NK-92 (cell line): ENCODE results near the gene ZNF275.
"Not testable (repeated sequence)": the region's sequence is repeated elsewhere in the genome, so short reads cannot be mapped to it uniquely, and the experiment has no call there.

Experiments used
- DNase-seq: peaks from one replicate; lab custom pipeline; 2025; ENCODE audit not compliant: unreplicated experiment; lab: John Stamatoyannopoulos, UW

The ZNF275 gene

GRCh38 chrX:153333821-153334653 is at the start of gene ZNF275:
Gene ZNF275 (plus strand): TSS chrX:153334153. CDS start chrX:153336680, 2,527 bp downstream.
- DNase-seq = peak; percentile 3

DNA sequence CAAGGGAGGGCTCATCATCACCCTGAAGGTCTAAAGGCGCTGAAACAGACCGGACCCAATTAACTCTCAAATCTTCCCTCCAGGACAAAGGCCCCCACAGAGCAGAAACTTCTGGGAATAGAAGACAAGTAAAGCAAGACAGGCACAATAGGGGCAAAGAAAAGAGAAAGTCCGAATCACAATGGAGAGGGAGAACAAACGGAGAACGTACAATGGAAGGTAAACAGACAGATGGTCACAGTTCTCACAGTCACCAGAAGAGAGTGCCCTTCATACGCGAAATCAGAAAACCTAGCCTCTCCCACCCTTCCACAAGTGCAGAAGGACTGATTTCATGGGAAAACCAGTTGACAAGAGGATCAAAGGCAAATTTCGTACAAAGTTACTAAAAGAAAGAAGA is 48.3 kb upstream of the ZNF275 start:
- DNase-seq = not testable (repeated sequence)

DNA sequence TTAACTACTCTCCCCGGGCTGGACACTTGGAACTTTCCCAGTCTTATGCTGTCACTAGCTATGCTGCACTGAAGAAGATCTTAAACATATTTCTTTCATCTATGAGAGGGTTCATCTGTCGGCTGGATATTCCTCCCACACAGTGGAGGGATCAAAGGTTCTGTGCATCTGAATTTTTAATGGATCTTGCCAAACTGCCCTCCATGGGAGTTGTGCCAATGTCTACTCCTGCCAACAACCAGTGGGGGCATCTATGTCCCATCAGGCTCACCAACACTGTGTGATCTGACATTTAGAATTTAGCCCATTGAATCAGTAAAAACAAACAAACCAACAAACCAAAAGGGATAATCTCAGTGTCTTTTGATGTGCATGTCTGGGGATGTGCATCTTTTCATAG is 45.1 kb upstream of the ZNF275 start:
- not testable (repeated sequence) for DNase-seq

DNA sequence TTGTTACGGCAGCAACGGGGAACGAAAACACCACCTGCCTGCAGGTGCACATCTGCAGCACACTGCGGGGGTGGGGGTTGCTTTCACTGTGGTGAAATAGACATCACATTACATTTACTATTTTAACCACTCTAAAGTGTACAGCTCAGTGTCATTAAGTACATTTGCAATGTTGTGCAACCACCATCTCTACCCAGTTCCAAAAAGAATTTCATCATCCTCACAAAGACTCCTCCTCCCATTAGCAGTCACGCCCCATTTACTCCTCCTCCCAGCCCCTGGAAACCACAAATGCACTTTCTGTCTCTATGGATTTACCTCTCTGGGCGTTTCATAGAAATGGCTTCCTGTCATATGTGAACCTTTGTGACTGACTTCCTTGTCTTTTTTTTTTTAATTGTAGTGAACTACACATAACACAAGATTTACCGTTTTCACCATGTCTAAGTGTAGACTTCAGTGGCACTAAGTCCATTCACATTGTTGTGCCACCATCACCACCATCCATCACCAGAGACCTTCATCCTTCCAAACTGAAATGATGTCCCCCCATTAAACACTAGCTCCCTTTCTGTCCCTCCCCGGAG is 40.4 kb upstream of the ZNF275 start:
- DNase-seq = not testable (repeated sequence)

GRCh38 chrX:153297376-153297775 is 36.6 kb upstream of the ZNF275 start:
- DNase-seq = no peak

- DNase-seq = no peak
Observed at GRCh38 chrX:153299855-153300254, 34.1 kb upstream of the ZNF275 start.

DNA sequence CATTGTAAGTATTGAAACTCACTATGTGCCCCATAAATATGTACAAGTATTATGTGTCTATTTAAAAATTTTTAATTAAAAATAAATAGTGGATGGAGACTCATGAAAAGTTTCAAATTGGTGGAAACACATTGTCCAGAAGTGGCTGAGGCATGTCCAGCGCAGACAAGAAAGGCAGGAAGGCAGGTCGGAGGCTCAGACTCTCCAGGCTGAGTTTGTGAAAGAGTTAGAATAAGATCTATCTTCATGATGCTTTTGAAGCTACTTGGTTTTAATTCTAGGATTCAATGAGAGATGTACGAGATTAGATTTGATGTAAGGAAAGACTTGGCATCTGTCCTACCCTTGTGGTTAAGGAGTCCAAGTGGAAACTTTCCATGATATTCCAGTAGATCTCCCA is 32.2 kb upstream of the ZNF275 start:
- DNase-seq = no peak

DNA sequence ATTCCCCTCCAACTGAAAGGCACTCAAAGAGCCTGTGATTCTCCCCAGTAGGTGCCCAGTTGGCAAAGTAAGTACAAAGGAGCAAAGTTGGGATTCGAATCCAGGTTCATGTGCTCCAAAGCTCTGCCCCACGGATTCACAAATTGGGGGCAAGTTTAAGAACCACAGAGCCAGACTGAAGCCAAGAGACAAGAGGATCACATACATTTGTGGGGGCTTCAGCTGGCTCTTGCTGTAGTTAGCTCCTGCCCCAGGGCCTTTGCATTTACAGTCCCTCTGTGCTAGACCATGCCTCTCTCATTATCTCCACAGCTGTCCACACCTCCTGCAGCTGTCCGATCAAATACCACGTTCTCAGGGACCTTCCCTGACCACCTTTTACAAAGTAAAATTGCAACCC is 31.2 kb upstream of the ZNF275 start:
- DNase-seq = no peak

DNA sequence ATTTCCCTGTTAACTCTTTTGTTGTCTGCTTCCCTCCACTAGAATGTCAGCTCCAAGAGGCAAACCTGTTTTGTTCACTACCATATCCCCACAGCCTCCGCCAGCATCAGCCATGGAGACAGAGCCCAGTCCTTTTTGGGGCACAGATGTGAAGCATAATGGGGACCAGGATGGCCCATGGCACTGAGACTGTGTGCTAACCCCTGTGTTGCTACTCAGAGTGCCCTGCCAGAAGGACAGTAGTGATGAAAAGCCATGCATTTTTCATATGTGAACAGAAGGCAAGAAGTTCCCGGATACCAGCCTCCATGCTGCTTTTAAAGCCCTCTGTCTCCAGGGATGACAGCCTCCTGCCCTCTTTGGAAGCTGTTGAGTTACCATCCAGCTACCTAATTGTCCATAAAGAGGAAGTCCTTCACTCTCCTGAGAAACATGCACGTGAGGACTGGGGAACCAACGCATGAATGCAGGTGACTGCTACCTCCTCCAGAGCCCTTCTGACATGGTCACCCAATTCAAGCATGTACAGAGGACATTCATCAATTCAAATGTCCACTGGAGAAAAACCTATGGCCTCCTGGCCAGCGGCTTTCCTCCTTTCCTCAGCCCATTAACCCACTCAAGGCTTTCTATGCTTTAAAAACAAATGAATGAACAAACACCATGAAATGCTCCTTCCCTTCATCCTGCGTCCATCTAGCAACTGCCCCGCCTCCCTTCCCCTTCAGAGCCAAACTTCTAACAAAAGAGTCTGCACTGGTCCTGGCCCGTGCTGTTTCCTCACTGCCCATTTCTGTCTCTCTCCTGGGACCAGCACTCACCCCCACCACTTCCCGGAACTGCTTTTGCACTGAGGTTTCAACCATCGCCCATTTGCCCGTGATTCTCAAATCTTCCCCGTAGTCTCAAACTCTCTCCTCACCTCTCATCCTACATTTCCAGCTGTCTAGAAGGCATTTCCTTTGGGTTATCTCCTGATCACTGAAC is 30.4 kb upstream of the ZNF275 start:
- no peak for DNase-seq

DNA sequence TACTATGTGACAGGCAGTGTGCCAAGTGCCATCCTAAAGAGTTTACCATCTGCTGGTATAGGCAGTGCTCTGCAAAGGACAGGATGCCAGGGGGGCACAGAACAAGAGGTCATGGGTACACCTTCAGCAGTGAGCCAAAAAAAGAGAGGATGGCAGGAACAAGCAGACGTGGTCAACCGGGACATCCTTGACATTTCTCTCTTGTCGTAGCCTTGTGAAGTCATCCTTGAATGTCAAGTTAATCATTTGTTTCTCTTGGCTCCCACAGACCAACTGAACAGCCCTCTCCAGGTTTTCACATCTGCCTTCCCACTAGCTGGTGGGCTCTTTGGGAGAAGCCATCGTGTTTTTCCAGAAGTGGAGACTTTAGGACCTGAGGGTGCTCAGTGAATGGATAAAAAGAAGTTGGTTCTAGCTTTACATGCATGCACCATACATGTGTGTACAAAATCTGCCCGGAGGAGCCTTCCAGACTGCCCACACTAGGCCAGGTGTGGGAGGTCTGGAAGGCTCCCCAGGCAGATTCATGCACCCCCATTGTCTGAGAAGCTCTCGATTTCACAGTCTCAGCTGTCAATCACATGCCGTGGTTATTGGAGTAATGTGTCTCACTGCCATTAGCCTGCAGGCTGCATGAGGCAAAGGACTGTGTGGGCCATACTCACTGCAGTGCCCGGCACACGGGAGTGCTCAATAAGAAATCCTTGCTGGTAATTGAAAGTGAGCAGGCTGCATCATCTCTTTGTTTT is 28.8 kb upstream of the ZNF275 start:
- no peak for DNase-seq

DNA sequence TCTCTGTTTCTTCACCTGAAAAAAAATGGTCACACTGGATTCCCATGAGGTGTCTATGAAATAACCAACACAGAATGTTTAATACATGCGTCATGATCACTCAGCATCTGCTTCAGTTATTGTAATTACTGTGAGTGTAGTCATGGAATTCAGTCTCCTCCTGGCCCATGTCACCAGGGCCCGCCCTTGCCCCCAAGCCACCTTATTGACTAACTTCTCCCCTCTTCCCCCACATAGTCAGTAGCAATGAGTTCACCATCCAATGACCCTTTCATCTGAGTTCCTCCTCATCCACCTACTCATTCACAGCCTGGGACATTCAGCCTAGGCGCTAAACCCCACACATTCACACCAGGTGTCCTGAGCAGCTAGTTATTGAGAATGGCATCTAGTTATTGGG is 28.0 kb upstream of the ZNF275 start:
- no peak for DNase-seq

DNA sequence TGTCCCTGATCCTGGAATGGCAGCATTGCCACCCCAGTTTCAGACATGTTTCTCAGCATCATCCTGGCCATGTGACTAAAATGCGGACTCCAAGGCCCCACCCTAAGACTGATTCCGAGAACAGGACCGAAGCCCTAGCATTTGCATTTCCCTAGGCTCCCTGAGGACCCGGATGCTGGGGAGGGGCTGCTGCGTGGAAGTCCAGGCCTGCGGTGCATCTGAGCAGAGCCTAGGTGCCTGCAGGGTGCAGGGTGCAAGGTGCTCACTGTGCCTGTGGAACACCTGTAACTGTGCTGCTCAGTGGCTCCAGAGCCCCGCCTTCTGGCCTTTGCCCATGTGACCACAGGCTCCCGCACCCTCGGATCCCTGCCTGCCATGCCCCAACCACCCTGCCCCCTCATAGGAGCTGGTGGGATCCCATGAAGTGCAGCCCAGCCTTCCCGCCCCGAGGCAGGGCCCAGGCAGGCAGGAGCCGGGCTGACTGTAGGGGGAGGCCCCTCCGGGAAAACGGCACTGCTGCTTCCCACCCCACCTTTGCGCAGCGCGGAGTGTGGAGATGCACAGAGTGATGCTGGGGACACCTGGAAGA is 27.3 kb upstream of the ZNF275 start:
- no peak for DNase-seq

GRCh38 chrX:153307276-153308178 is 26.4 kb upstream of the ZNF275 start:
- no peak for DNase-seq

DNA sequence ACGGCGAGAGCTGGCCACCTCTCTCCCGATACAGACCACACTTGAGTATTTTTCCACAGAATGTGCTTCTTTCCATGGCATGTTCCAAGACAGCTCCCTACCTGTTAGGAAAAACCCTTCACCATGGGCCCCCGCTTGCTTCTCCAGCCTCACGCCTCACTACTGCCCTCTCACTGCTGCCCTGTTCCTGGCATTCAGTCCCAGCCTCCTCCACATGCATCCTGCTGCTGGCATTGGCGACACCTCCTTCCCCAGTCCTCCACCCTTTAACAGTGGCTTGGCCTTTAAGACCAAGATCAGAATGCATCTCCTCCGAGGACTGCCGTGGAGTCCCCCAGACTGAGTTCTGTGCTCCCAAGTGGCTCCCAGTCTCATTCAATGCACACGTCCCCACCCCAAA is 23.1 kb upstream of the ZNF275 start:
- no peak for DNase-seq

DNA sequence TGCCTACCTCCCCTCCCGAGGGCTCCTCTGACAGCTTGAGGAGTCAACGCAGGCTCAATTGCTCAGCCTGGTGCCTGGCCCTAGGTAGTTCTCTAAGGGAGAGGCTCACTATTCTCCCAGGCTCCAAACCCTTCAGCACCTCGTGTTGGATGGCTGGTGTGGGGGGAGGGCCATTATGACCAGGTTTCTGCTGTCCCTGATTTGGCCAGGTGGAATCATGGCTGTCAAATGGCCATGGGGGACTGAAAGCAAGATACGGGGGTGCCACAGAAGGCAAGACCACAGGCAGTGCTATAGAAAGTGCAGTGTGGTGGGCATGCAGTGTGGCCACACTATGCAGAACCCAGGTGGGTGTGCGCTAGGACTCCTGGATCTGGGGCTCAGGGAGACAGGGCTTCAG is 21.9 kb upstream of the ZNF275 start:
- no peak for DNase-seq

GRCh38 chrX:153312842-153313241 is 21.1 kb upstream of the ZNF275 start:
- no peak for DNase-seq

DNA sequence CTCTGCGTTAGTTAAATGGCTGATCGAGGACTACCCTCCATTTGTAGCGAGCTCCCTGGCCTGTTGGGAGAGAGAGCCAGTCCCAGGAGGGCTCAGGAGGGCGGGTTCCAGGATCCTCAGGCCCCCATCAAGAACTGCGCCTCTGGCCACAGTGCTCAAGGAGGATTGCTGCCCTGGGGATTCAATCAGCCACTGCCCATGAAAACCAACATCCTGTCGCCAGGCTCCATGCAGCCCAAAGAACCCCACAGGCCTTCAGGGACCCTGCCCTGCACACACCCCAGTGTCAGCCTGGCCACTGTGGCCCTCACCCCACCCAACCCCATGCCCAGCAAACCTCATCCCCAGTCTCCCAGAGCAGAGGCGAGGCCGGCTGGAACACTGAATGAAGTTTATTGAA is 16.6 kb upstream of the ZNF275 start:
- DNase-seq = no peak

DNA sequence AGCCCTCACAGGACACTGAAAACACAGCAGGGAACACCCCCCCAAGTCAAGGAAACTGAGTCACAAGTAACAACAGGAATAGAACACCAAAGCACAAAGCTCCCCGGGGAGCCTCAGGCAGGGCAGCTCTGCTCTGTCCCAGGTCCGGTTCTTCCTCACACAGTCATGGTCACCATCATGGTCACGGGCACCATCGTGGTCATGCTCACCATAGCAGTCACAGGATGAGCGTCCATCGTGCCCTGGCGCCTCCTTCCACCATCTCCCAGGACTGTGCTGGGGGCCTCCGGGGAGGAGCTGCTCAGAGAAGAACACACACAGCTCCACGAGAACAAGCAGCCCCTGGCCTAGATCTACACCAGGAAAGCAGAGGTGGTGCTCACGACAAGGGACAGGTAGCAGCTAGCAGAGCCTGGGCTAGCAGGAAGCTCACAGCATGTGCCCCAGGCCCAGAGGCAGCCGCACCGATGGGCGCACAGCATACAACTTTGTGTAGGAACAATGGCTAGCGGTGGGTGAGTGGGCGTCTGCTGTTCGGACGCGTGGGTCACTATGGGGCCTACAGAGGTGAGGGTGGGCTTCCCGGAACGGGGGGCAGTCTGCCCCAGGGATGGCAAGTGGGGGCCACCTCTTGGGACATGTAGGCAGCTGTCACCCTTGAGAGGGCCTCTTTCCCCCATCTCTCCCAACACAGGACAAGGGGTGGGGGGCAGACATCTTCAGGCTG is 15.8 kb upstream of the ZNF275 start:
- no peak for DNase-seq

GRCh38 chrX:153318811-153319210 is 15.1 kb upstream of the ZNF275 start:
- no peak for DNase-seq
